HG03342 (cell line): ENCODE data around the gene FAM241A.
"Not testable (repeated sequence)": the region's sequence is repeated elsewhere in the genome, so short reads cannot be mapped to it uniquely, and the experiment has no call there.

ENCODE experiments used
- ATAC-seq: cut with Tn5 transposase; IDR thresholded peaks from one replicate; pipeline ENCODE4 v1.9.1; 2021; ENCODE audit warnings: mild to moderate bottlenecking, moderate library complexity; ENCODE audit not compliant: unreplicated experiment

The FAM241A gene

GRCh38 chr4:112145326-112145789 is at the start of gene FAM241A:
Gene FAM241A, plus strand, starts transcription at chr4:112145454. Its CDS starts 127 bp downstream, at chr4:112145581.
- peak; percentile 90 for ATAC-seq

GRCh38 chr4:112098841-112099530 is 46.3 kb upstream of the FAM241A start:
- ATAC-seq = no peak

GRCh38 chr4:112099701-112100297 is 45.5 kb upstream of the FAM241A start:
- ATAC-seq = peak; percentile 66

- ATAC-seq = no peak
These were observed 42.3 kb upstream of the FAM241A start for GRCh38 chr4:112102875-112103370.

GRCh38 chr4:112105201-112105969 is 39.9 kb upstream of the FAM241A start:
- no peak for ATAC-seq

GRCh38 chr4:112109360-112110058 is 35.7 kb upstream of the FAM241A start:
- peak; percentile 84 for ATAC-seq

- ATAC-seq = peak; percentile 29
These were observed 35.2 kb upstream of the FAM241A start for GRCh38 chr4:112110059-112110425.

- no peak for ATAC-seq
These were observed 33.9 kb upstream of the FAM241A start for GRCh38 chr4:112111306-112111705.

- ATAC-seq = not testable (repeated sequence)
These were observed 33.2 kb upstream of the FAM241A start for GRCh38 chr4:112112095-112112494.

GRCh38 chr4:112112590-112113170 is 32.6 kb upstream of the FAM241A start:
- ATAC-seq = no peak

GRCh38 chr4:112113864-112114263 is 31.4 kb upstream of the FAM241A start:
- ATAC-seq = no peak

GRCh38 chr4:112114452-112114851 is 30.8 kb upstream of the FAM241A start:
- no peak for ATAC-seq

GRCh38 chr4:112118742-112119352 is 26.4 kb upstream of the FAM241A start:
- no peak for ATAC-seq

GRCh38 chr4:112119353-112119783 is 25.9 kb upstream of the FAM241A start:
- peak; percentile 90 for ATAC-seq

- no peak for ATAC-seq
These were observed 25.2 kb upstream of the FAM241A start for GRCh38 chr4:112120021-112120420.

- ATAC-seq = no peak
These were observed 19.8 kb upstream of the FAM241A start for GRCh38 chr4:112125416-112125815.

- no peak for ATAC-seq
These were observed 18.1 kb upstream of the FAM241A start for GRCh38 chr4:112127048-112127637.

GRCh38 chr4:112127803-112128202 is 17.5 kb upstream of the FAM241A start:
- no peak for ATAC-seq

- ATAC-seq = peak; percentile 56
These were observed 16.8 kb upstream of the FAM241A start for GRCh38 chr4:112128452-112128851.

- ATAC-seq = no peak
These were observed 14.3 kb upstream of the FAM241A start for GRCh38 chr4:112130906-112131305.
